Tibial nerve (tissue), 4 donors: Measurements from ENCODE around the gene QRFPR. TPM values are rescaled to one million over a fixed set of nuclear protein-coding genes. Genes with fewer than 3 reads are reported as not detected.

ENCODE experiments used
- DNase-seq, 2 donors: peaks; one replicate each; pipeline ENCODE4 v3.0.0-alpha.2; 2019; ENCODE audit warnings: low spot score in 2 of 2
- H3K27ac ChIP-seq, 4 donors: fragments of 200-600 bp; sonication (generic) in 3 of 4; one replicate each; pipeline ENCODE4 v1.5.1; 2017 to 2019; ENCODE audit warnings: mild to moderate bottlenecking in 1 of 4
- H3K27me3 ChIP-seq, 2 donors: fragments of 200-600 bp; sonication (generic) in 1 of 2; one replicate each; pipeline versions ENCODE4 v1.5.1 to v1.6.0; 2017 to 2019
- H3K36me3 ChIP-seq, 3 donors: fragments of 200-600 bp; sonication (generic); one replicate each; pipeline ENCODE4 v1.5.1; 2018 to 2019
- H3K4me1 ChIP-seq, 4 donors: fragments of 200-600 bp; sonication (generic) in 3 of 4; one replicate each; pipeline ENCODE4 v1.5.1; 2017 to 2019
- H3K4me3 ChIP-seq, 4 donors: fragments of 200-600 bp; sonication (generic) in 3 of 4; one replicate each; pipeline ENCODE4 v1.5.1; 2017 to 2019; ENCODE audit warnings: mild to moderate bottlenecking in 1 of 4, moderate library complexity in 1 of 4
- H3K9me3 ChIP-seq, 4 donors: fragments of 200-600 bp; sonication (generic) in 3 of 4; one replicate each; pipeline ENCODE4 v1.5.1; 2017 to 2019
- CTCF ChIP-seq, 5 experiments: fragments of 200-600 bp in 3 of 5; fragments of 450-650 bp in 2 of 5; sonication (generic) in 3 of 5; IDR thresholded peaks; one replicate each; pipeline ENCODE4 v1.5.1; 2016 to 2019; ENCODE audit warnings: antibody characterized with exemption in 5 of 5, mild to moderate bottlenecking in 3 of 5, moderate library complexity in 2 of 5
- EP300 ChIP-seq, 2 donors: sonication (generic); formaldehyde crosslinking; IDR thresholded peaks; one replicate each; pipeline ENCODE4 v1.6.1; 2017; ENCODE audit warnings: antibody characterized with exemption in 2 of 2, mild to moderate bottlenecking in 1 of 2
- POLR2A ChIP-seq, 2 donors: fragments of 450-650 bp; IDR thresholded peaks; one replicate each; pipeline ENCODE4 v1.6.1; 2017; ENCODE audit warnings: antibody characterized with exemption in 2 of 2, mild to moderate bottlenecking in 2 of 2, moderate library complexity in 2 of 2
- WGBS, 2 donors: methylation state at CpG; one replicate each; pipeline ENCODE4 v1.1.5; 2018; 5-methylcytosine and 5-hydroxymethylcytosine counted together
- total RNA-seq, 4 donors: library from RNA; depleted of rRNA; stranded (reverse); fragments of >200 nt; gene quantifications; one replicate each; pipeline ENCODE4 v1.1.0, GENCODE V29; 2016

QRFPR gene
- total RNA-seq, 4 donors from 2014 or later: not detected

- Histone ChIP-seq H3K9me3 (no peaks in the 10 kb centered on the region), H3K27ac (no peak overlapping the region), H3K27me3 (no peaks in the 10 kb centered on the region), H3K4me3 (no peak overlapping the region), H3K36me3 (no peaks in the 10 kb centered on the region), H3K4me1 (no peaks in the 10 kb centered on the region)
- 45 to 81% methylated on average over 2 of the region's 2 CpGs for WGBS, 2 donors
- no peak for DNase-seq
- TF ChIP-seq EP300 (IDR thresholded peaks at IDR 0.05): no peak
- no peak for TF ChIP-seq CTCF (IDR thresholded peaks at IDR 0.05)
- no peak for TF ChIP-seq POLR2A (IDR thresholded peaks at IDR 0.05)
Observed at GRCh38 chr4:121336706-121337105, 44.1 kb downstream of the QRFPR start.

GRCh38 chr4:121330180-121330665, 50.6 kb downstream of the QRFPR start:
- TF ChIP-seq POLR2A (IDR thresholded peaks at IDR 0.05): no peak
- TF ChIP-seq EP300 (IDR thresholded peaks at IDR 0.05): no peak
- no peak for TF ChIP-seq CTCF (IDR thresholded peaks at IDR 0.05)
- Histone ChIP-seq H3K4me3 (no peak overlapping the region), H3K9me3 (no peaks in the 10 kb centered on the region), H3K36me3 (no peaks in the 10 kb centered on the region), H3K27me3 (no peaks in the 10 kb centered on the region), H3K4me1 (no peaks in the 10 kb centered on the region), H3K27ac (no peak overlapping the region)
- DNase-seq: no peak
- 46 to 51% methylated on average over 4 of the region's 4 CpGs for WGBS, 2 donors

- no peak for DNase-seq
- no peaks in the 10 kb centered on the region for H3K4me1 ChIP-seq
- H3K9me3 ChIP-seq: no peaks in the 10 kb centered on the region
- H3K27me3 ChIP-seq: no peaks in the 10 kb centered on the region
- TF ChIP-seq CTCF (IDR thresholded peaks at IDR 0.05): no peak
- TF ChIP-seq POLR2A (IDR thresholded peaks at IDR 0.05): no peak
- TF ChIP-seq EP300 (IDR thresholded peaks at IDR 0.05): no peak
- no peaks in the 10 kb centered on the region for H3K36me3 ChIP-seq
- H3K27ac ChIP-seq: no peak overlapping the region
- 17 to 24% methylated on average over 1 of the region's 1 CpG for WGBS, 2 donors
- H3K4me3 ChIP-seq: no peak overlapping the region
Observed at GRCh38 chr4:121326597-121326996, 54.2 kb downstream of the QRFPR start.

GRCh38 chr4:121324331-121324730, 56.5 kb downstream of the QRFPR start:
- no peaks in the 10 kb centered on the region for H3K9me3 ChIP-seq
- DNase-seq: no peak
- H3K4me3 ChIP-seq: no peak overlapping the region
- no peaks in the 10 kb centered on the region for H3K27me3 ChIP-seq
- no peak overlapping the region for H3K27ac ChIP-seq
- no peaks in the 10 kb centered on the region for H3K4me1 ChIP-seq
- no peaks in the 10 kb centered on the region for H3K36me3 ChIP-seq
- WGBS, 2 donors: 95 to 97% methylated on average over 3 of the region's 3 CpGs
- TF ChIP-seq EP300 (IDR thresholded peaks at IDR 0.05) (no peak), POLR2A (IDR thresholded peaks at IDR 0.05) (no peak), CTCF (IDR thresholded peaks at IDR 0.05) (no peak)

- TF ChIP-seq CTCF (IDR thresholded peaks at IDR 0.05): no peak
- no peak for TF ChIP-seq POLR2A (IDR thresholded peaks at IDR 0.05)
- no peak for TF ChIP-seq EP300 (IDR thresholded peaks at IDR 0.05)
- Histone ChIP-seq H3K27ac (no peak overlapping the region), H3K4me1 (no peaks in the 10 kb centered on the region), H3K27me3 (no peaks in the 10 kb centered on the region), H3K4me3 (no peak overlapping the region), H3K36me3 (no peaks in the 10 kb centered on the region), H3K9me3 (no peaks in the 10 kb centered on the region)
- no peak for DNase-seq
- 40 to 51% methylated on average over 3 of the region's 3 CpGs for WGBS, 2 donors
Observed at GRCh38 chr4:121321466-121321865, 59.4 kb downstream of the QRFPR start.
